Measurements from ENCODE around the gene RAB40C. TPM values are rescaled to one million over a fixed set of nuclear protein-coding genes. Genes with fewer than 3 reads are reported as not detected.
A peak's percentile ranks its signal among the peaks of the same experiment; 100 is the strongest.

Gene RAB40C
- total and polyA plus RNA-seq, 2 donors (not counting 1 experiment from before 2014, with no cell fraction given) = 12.7 to 26.9 TPM

GRCh38 chr16:637081-638018, 47.5 kb downstream of the RAB40C start:
- Histone ChIP-seq H3K27ac (ENCODE audit: low read length in 2 of 2) (peak overlapping the region in 1 of 2 donors; percentile 83), H3K4me1 (ENCODE audit: control insufficient read depth in 2 of 2, insufficient read depth in 2 of 2, low read length in 2 of 2) (peaks cover 14 to 45% of the 10 kb centered on the region in 2 donors), H3K9me3 (ENCODE audit: control extremely low read depth in 1 of 3, control insufficient read depth in 2 of 3, insufficient read depth in 1 of 3, low read length in 2 of 3) (no peaks in the 10 kb centered on the region), H3K4me2 (replicated peaks; ENCODE audit: low read depth, low read length, poor library complexity, severe bottlenecking) (peak overlapping the region; percentile 94), H3K36me3 (replicated peaks in 1 of 2; ENCODE audit: control extremely low read depth in 1 of 2, control insufficient read depth in 1 of 2, extremely low read depth in 1 of 2, insufficient read depth in 2 of 2, low read length in 1 of 2) (peaks cover 0 to 3% of the 10 kb centered on the region in 2 experiments), H4K20me1 (ENCODE audit: control insufficient read depth, insufficient read depth, low read length, poor library complexity, severe bottlenecking) (peaks cover 13% of the 10 kb centered on the region), H3K79me2 (ENCODE audit: control insufficient read depth, insufficient read depth, low read length) (peaks cover 11% of the 10 kb centered on the region), H3K4me3 (ENCODE audit: control extremely low read depth in 1 of 5, extremely low read depth in 1 of 5, insufficient read depth in 1 of 5, low read depth in 2 of 5, low read length in 4 of 5) (peak overlapping the region in 4 of 5 experiments; percentile 84 to 95 (median 86)), H3K27me3 (replicated peaks in 1 of 4; ENCODE audit: control extremely low read depth in 1 of 4, control insufficient read depth in 3 of 4, insufficient read depth in 4 of 4, low read length in 3 of 4) (no peaks in the 10 kb centered on the region), H2AFZ (ENCODE audit: insufficient read depth, low read depth, low read length, poor library complexity, severe bottlenecking) (peak overlapping the region; percentile 83), H3K9ac (ENCODE audit: low read length) (peak overlapping the region; percentile 91)
- ChIA-PET CTCF (interaction anchor here (1.5 to 1.6 kb wide), 4 partner anchors 11 to 27 kb away, joined by 3 to 6 read pairs (median 6); partner anchors contain the start of gene WDR90), POLR2A (interaction anchor here (0.5 to 1.8 kb wide), 8 partner anchors 13 to 404 kb away, joined by 3 to 6 read pairs (median 4); partner anchors contain the start of genes NHLRC4 and RHOT2)
- Mint-ChIP-seq H3K27me3 (no peaks in the 10 kb centered on the region), H3K4me3 (peak overlapping the region; percentile 98), H3K9me3 (ENCODE audit: insufficient read depth) (no peaks in the 10 kb centered on the region), H3K4me1 (peaks cover 23% of the 10 kb centered on the region), H3K27ac (peak overlapping the region; percentile 98)
- intact Hi-C loops (cut with micrococcal nuclease) = loop anchor here (1.0 kb wide), 1 partner anchor 23 kb away; no protein-coding TSS in a partner anchor
- DNase-seq (no peak), ATAC-seq (ENCODE audit: low read depth) (peak; percentile 70)
- 24% methylated on average over 47 of the region's 53 CpGs for WGBS (ENCODE audit: insufficient coverage)
- TF ChIP-seq CTCF (IDR thresholded peaks at IDR 0.05) (no peak), EZH2 (IDR thresholded peaks at IDR 0.05; ENCODE audit: borderline replicate concordance, insufficient read depth, low read depth, low read length, poor library complexity, severe bottlenecking) (no peak)

All from B cell (primary cell).